Measurements from ENCODE around the gene HK3.

DNA sequence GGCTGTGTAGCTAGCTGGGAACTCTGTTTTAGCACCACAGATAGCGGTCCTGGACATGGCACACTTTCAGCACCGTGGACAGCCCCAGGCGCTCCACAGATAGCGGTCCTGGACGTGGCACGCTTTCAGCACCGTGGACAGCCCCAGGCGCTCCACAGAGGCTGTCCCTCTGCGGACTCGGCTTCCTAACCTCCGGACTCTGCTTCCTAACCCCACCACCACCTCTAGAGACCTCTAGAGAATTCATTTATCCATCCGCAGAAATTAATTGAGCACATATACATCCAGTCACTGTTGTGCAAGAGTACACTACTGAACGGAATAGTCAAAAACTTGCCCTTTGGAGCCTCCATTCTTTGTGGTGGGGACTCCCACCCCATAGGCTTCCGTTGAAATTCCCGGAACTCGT, 61.4 kb downstream of the HK3 start:
- TF ChIP-seq, protein P1, sequence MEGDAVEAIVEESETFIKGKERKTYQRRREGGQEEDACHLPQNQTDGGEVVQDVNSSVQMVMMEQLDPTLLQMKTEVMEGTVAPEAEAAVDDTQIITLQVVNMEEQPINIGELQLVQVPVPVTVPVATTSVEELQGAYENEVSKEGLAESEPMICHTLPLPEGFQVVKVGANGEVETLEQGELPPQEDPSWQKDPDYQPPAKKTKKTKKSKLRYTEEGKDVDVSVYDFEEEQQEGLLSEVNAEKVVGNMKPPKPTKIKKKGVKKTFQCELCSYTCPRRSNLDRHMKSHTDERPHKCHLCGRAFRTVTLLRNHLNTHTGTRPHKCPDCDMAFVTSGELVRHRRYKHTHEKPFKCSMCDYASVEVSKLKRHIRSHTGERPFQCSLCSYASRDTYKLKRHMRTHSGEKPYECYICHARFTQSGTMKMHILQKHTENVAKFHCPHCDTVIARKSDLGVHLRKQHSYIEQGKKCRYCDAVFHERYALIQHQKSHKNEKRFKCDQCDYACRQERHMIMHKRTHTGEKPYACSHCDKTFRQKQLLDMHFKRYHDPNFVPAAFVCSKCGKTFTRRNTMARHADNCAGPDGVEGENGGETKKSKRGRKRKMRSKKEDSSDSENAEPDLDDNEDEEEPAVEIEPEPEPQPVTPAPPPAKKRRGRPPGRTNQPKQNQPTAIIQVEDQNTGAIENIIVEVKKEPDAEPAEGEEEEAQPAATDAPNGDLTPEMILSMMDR (IDR thresholded peaks at IDR 0.05; ENCODE audit: low read depth, low read length) = no peak
- no peak for TF ChIP-seq EZH2phosphoT487 (IDR thresholded peaks at IDR 0.05; ENCODE audit: low read depth)

All from OCI-LY3 (cell line).